HG03354 (cell line): ENCODE data around the gene TLE4.
"Not testable (repeated sequence)": the region's sequence is repeated elsewhere in the genome, so short reads cannot be mapped to it uniquely, and the experiment has no call there.

ENCODE experiments used
- ATAC-seq: cut with Tn5 transposase; IDR thresholded peaks from one replicate; pipeline ENCODE4 v1.9.1; 2021; ENCODE audit warnings: mild to moderate bottlenecking; ENCODE audit not compliant: unreplicated experiment, poor library complexity, severe bottlenecking

TLE4 gene

GRCh38 chr9:79598562-79599345 lies 27.0 kb downstream of the TLE4 start:
- ATAC-seq, result no peak

- no peak for ATAC-seq
These were observed 28.7 kb downstream of the TLE4 start for GRCh38 chr9:79600466-79600865.

- no peak for ATAC-seq
These were observed 31.6 kb downstream of the TLE4 start for GRCh38 chr9:79603222-79603920.

GRCh38 chr9:79604149-79604548 lies 32.4 kb downstream of the TLE4 start:
- ATAC-seq, result no peak

- ATAC-seq, result no peak
These were observed 33.3 kb downstream of the TLE4 start for GRCh38 chr9:79604921-79605562.

GRCh38 chr9:79606529-79606928 lies 34.8 kb downstream of the TLE4 start:
- ATAC-seq, result not testable (repeated sequence)

GRCh38 chr9:79609468-79610018 lies 37.8 kb downstream of the TLE4 start:
- ATAC-seq, result no peak

GRCh38 chr9:79610019-79610631 lies 38.4 kb downstream of the TLE4 start:
- ATAC-seq, result no peak

GRCh38 chr9:79610791-79611614 lies 39.2 kb downstream of the TLE4 start:
- ATAC-seq, result peak; percentile 82

- no peak for ATAC-seq
These were observed 41.4 kb downstream of the TLE4 start for GRCh38 chr9:79613145-79613544.

- no peak for ATAC-seq
These were observed 43.3 kb downstream of the TLE4 start for GRCh38 chr9:79615038-79615437.

- no peak for ATAC-seq
These were observed 44.2 kb downstream of the TLE4 start for GRCh38 chr9:79616013-79616412.

GRCh38 chr9:79616971-79617370 lies 45.2 kb downstream of the TLE4 start:
- ATAC-seq, result no peak

GRCh38 chr9:79617395-79617794 lies 45.6 kb downstream of the TLE4 start:
- ATAC-seq, result no peak

- no peak for ATAC-seq
These were observed 48.2 kb downstream of the TLE4 start for GRCh38 chr9:79619930-79620329.

- no peak for ATAC-seq
These were observed 50.3 kb downstream of the TLE4 start for GRCh38 chr9:79621916-79622575.

GRCh38 chr9:79623799-79624721 lies 52.3 kb downstream of the TLE4 start:
- peak; percentile 93 for ATAC-seq

- ATAC-seq, result no peak
These were observed 58.0 kb downstream of the TLE4 start for GRCh38 chr9:79629721-79630120.
